Measurements from ENCODE around the gene DDRGK1.

Gene DDRGK1

DNA sequence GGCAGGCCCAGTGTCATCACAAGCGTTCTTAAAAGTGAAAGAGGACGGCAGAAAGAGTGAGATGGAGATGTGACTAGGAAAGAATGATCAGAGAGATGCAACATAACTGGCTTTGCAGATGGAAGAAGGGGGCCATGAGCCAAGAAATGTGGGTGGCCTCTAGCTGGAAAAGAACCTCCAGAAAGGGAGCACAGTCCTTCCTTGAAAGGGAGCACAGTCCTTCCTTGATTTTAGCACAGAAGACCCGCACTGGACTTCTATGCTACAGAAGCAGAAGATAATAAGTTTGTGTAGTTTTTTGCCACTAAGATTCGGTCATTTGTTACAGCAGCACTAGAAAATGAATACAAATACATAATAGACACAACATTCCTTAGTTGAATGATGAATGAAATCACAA lies 24.2 kb downstream of the DDRGK1 start:
- DNase-seq = no peak

DNA sequence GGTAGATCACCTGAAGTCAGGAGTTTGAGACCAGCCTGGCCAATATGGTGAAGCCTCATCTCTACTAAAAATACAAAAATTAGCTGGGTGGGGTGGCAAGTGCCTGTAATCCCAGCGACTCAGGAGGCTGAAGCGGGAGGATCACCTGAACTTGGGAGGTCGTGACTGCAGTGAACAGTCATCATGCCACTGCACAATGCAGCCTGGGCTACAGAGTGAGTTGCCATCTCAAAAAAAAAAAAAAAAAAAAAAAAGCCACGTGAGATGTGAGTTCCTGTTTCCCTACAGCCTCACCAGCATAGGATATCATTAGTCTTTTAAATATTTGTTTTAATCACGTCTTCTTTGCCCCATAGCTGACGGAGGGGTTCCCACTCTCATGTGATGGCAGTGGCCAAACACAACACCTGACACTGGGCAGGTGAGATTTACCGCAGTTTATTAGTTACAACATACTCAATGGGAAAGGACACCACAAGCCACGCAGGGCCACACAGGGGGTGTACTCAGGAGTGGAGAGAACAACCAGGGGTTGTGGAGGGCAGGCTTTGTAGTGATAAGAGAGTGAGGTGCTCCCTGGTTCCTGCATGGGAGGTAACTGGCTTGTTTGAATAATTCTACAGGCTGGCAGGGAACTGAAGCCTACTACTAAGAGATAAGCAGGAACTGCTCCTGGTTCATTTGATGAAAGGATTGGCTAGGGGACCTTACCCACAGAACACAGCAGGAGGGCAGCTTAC lies 26.6 kb downstream of the DDRGK1 start:
- no peak for DNase-seq

DNA sequence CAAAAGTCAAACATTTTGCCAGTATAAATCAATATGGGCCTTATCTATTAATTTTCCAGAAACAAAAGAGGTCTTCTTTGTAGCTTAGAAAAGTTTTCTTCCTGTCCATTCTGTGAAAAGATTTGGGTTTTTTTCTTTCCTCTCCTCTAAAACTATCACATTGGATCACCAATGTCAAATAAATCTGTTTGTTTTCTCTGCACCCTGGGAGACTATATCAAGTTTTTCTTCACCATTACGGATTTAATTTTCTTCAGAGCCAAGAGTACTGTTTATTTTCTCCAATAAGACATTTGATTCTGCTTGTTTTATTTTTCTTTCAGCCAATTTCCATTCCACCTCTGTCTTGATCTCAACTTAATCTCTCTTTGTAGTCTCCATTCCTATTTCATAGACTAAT lies 29.2 kb downstream of the DDRGK1 start:
- no peak for DNase-seq

DNA sequence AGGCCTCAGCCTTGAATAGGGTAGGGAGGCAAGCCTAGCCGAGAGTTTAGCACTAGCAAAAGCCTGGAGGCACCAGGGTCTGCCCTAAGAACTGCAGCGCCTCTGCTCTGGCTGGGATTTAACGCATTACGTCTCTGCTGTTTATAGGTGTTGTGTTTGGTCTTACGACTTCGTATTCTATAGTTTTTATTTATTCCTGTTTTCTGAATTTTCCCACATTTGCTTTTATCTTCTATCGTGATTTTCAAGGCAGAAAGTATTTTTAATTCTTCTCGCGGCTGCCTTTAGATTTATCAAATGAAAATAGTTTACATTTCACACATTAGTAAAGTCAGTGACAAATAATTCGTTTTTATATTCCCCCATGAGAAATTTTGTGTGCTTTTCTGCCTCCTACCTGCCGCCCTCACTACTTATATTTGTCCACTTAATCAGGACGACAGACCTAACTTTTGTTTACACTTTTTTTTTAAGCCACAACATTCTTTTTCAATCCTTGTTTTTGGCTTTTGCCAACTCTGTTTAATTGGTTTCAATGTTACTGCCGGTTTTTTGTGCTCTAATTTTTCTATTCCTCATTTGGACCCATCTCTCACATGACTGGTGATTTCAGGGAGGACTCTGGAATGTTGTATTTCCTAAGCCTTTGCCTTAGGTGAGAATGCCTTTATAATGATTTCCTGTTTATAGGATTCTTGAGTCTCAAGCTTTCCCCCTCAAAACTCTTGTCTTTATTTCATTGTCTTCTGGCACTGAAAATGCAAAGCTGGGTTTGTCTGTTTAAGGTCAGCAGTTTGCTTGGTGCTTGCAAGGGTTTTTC lies 29.8 kb downstream of the DDRGK1 start:
- DNase-seq = no peak

DNA sequence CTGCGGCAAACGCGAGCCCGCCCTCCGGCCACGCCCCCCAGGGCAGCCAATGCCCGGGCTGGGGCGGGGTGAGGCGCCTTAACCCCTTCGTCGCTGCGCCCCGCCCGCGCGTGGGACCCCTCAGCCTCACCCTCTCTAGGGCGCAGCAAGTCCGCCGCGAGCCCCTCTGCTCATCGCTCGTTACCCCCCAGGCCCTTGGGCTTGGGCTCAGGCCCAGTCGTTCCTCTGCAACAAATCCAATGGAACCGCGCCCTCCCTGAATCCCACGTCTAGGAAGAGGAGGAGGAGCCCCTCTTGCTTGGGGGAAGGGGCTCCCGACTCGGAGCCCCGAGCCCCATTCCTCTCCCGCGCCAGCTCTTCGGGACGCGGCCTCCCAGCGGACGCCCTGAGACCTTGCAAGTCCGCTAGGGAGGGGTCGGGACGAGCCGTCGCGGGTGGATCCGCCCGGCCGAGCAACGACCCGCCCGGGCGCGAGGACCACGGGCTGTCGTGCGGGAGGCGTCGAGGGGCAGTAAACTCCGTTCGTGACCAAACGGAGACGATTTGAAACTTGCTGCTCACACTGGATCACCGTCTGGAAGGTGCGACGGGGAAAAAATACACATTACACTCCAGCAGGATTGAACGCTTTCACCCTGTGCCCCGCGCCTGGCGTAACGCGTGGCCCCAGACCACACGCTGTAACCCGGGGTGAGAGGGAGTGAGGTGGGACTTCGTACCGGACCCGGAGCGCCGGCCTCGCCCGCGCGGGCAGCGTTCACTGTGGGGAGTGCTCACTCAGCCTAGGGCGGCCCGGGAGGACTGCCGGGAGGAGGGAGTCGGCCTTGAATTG lies 30.7 kb downstream of the DDRGK1 start:
- peak; percentile 62 for DNase-seq

DNA sequence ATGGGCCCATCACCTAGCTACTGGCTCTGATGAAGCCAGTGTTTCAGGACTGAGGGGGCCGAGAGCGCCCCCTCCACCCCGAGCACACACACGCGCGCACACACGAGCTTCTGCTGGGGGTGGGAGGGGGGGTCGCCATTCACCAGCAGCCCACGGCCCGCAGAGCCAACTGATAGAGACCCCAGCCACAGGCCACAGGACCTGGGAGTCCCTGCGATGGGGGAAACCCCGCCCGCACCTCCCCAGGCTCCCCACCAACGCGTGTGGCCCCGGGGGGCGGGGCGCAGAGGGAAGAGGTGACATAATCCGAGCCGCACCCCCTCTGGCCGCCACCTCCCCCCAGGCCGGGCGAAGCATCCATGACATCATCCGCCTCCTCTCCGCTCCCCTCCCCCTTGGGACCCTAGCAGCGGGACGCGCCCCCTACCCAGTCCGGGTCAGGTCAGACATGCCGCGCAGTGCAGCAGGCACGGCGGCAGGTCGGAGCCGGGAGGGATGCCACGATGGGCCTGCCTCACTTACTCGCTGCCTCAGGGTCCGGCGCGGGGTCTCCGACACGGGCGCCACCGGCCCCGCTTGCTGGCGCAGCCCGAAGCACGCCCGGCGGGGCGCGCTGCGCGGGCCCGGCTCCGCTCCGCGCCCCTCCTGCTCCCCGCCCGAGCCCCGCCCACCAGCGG lies 31.4 kb downstream of the DDRGK1 start, which contains the start of gene LZTS3:
LZTS3 (minus strand) TSS at position 617 of the 677 bp plus-strand sequence. CDS start 6,386 bp downstream, outside the sequence.
- peak; percentile 38 for DNase-seq

DNA sequence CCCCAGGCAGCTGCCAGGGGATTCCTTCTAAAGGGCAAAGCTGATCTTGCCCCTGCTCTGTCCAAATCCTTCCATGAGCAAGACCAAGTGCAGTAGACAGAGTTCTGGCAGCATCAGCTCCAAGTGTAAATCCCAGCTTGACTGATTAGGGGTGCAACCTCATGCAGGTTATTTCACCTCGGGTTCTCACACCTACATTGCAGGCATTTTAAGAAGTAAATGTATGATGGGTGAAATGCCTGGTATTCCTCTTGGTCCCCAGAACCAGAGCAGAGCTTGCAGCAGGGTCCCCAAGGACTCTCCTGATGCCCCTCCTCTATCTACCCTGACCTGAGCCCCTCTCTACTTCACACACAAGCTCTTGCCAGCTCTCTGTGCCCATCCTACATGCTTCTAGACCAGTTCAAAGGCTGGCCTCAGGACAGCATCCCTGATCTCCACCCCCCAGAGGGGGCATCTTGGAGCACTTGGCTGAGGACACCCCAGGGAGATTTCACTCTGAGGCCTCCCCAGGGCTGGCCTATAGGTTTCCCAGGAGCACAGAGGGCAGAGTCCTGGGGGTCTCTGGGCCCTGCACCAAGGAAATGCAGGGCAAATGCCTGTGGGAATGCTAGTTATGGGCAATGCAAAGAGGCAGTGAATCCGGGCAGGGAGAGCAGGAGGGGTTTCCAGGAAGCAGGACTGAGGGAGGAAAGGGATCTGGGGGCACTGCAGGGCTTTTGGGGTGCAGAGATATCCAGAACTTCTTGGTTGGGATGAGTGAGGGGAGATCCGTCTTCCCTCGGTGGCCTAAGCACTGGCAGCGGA lies 32.2 kb downstream of the DDRGK1 start:
- no peak for DNase-seq

DNA sequence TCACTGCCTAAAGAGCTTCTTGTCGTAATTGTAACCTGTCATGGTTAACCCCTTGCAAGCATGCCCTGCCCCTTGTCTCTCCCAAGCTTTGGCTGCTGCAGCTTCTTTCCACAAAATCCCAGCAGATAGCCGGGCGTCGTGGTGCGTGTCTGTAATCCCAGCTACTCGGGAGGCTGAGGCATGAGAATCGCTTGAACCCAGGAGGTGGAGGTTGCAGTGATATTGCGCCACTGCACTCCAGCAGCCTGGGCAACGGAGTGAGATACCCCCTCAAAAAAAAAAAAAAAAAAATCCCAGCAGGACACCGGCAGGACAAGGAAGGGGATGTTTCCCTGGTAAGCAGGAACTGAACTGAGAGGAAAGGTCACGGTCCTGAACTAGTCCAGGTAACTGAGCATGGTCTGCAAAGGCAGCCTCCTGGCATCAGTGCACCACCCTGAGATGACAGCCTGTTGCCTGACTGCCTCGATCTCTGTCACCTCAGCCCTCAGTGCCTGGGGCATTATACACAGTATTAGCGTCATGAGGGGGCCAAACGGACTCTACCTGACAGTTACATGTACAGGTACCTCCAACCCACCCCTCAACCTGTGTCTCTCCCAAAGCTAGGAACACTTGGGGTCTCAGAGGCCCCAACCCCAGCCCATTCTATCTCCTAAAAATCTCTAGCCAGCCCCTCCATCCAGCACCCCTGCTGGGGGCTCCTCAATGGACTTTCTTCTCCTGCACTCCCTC lies 32.9 kb downstream of the DDRGK1 start:
- no peak for DNase-seq

DNA sequence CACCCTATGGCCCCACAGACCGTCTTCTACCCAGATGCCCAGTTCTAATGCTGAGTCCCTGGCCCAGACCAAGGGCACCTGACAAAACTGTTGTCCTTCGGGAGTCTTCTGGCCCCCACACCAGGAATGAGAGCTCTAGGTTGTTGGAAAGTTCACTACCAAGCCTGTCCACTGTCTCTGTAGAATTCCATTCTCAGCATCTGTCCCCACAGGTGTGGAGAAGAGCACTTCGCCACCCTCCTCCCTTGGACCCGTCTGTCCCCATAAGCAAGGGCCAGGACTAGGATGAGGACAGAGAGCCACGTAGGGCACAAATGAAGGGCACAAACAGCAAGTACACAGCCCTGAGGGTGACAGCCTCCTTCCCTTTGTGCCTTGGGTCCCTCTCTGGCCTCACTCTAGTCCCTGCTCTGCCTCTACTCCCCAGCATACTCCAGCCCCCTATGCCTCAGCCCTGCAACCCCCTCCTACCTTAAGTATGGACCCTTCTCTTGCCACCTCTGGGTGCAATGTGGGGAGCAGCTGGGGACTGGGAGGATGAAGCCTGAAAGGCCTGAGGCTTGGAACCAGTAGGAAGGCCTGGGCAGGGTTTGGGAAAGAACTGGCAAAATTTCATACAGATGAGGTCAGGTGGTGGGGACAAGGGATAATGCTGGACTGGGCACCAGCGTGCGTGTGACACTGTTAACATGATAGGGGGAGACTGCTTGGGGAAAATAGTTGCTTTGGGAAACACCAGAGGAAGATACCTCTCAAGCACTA lies 35.5 kb downstream of the DDRGK1 start:
- no peak for DNase-seq

DNA sequence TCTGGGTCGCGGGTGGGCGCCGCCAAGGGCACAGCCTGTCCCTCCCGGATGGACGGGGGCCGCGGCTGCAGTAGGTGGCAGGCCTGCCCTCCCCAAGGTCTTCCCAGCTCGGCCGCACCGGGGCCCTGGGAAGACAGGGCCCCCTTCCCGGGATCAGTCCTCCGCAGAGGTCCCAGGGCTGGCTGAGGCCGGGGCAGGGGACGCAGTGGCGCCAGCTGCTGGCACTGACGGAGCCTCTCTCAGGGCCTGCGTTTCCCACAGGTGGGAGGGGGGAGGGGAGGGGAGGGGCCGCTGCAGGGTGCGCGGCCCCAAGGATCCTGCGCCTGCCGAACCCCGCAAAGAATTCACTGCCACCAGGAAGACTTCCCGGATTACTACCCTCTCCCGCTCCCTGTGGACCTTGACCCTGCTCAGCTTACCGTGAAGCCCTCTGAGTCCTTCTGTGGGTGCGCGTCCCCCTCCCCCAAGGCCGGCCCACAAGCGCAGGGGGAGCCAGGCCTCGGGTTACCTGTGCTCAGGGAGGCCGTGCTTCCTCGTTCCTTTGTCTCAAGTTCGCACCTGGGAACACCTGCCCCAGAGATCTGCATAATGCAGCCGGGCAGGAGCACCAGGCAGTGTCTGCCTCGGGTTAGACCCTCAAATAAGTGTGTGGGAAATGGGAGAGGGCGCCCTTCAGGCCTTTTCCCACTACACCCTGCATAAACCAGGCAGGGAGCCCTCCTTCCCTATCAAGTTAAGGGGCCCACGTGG lies 36.2 kb downstream of the DDRGK1 start:
- DNase-seq = no peak

DNA sequence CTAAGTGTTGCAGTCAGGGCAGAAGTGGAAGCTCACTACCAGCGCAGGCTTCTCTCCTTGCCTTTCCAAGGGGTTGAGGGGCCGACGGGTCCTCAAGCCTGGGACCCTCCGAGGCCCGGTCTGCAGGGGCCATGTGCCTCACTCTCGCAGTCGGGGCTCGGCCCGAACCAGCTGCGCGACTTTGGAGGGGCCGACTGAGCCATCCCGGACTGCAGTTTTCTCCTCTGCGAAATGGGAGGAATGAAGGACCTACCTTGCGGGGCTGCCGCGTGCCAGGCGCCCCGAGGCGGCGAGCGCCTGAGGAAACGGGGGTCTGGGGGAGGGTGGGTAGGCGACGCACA lies 36.8 kb downstream of the DDRGK1 start:
- no peak for DNase-seq

DNA sequence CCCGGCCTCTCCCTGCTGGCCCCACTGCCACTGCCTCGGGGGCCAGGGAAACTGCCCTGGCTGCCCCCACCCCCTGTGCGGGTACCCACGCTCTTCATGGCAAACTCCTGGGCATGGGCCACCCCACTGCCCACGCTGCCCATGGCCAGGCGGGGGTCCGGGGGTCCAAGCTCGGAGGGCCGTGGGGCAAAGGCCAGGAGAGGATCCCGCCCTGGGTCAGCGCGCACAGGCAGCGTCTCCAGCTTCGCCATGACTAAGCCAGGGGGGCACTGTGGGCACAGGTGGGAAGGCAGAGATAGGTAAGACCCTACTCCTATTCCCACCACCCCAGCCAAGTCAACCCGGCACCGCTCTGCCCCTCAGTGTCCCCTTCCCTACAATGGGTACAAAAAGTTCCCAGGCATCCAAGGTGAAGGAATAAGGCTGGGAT lies 37.6 kb downstream of the DDRGK1 start:
- DNase-seq = no peak

DNA sequence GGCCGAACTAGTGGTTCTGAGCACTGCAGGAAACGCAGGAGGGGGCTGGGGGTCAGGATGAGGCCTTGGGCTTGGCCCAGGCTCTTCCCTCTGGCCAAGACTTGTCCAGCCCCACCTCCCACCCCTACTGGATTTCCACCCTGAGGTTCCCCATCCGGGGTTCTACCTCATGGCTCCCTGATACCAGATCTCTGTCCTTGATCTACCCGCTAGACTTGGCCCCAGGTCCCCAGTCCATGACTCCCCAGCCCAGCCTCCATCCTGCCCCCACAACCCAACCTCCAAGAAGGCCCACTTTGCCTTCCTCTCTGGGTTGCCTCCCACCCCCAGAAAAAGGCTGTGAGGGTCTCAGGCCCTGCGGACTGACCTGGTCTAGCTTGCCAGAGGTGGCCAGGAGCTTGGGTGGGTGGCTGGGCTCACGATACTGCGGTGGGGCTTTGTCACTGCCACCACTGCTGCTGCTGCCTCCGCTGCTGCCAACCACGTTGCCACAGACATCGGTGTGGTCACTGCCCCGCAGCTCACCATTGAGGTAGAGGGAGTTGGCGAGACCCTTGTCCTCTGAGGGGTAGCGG lies 38.1 kb downstream of the DDRGK1 start:
- DNase-seq = no peak

DNA sequence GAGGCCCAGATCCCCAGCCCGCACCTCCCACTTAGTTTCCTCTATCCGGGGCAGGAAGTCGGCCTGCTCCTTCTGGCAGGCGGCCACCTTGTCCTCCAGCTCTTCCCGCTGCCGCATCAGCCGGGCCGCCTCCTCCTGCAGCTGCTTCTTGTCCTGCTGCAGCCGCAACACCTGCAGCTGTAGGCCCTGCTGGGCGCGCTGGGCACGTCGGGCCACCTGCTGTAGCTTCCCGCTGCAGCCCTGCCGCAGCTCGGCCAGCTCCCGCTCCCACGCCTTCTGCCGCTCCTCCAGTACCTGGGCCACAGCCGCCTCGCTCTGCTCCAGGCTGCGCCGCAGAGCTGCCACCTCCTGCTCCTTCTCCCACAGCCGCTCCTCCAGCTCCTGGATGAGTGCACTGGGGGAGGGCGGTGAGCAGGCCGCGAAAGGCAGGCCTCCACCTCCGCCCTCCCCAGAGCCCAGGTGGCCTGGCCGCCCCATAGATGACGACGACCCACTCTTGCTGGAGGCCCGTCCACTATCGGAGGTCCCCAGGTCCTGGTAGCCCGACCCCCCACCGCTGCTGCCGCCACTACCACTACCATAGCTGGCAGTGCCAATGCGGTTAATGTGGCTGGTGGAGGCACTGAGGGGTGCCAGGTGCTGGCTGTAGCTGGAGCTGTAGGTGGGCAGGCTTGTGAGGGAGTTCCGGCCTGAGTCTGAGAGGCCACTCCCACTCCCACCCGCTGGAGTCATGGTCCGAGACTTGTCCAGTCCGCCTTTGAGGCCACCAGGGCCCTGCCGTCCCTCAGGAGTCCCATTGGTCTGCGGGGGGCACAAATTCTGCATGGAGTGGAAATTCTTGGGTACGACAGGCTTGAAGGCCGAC lies 38.8 kb downstream of the DDRGK1 start:
- peak; percentile 76 for DNase-seq

DNA sequence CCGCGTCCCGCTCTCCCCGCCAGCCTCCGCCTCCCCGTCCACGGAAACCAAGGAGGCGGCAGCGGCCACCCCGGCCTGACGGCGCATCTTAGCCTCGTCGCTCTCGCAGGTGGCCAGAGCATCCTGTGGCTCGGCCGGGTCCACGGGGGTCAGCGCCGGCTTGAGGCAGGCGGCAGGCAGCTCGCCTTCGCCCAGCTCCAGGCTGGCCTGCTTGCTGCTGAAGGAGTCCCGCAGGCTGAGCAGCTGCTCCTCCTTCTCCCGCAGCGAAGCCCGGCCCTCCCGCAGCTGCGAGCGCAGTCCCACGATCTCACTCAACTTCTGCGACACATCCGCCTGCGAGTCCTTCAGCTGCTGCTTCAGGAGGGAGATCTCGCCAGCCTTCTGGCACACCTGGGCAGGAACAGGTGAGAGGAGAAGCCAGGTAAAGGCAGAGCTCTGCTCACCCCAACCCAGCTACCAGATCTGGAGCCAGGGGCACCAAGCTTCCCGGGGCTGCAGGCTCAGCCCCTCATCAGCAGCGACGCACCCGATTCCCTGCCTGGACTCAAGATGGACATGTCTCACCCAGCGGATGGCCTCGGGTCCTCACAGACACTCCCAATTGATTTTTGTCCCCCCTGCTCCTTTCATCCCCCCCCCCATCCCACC lies 39.6 kb downstream of the DDRGK1 start:
- DNase-seq = peak; percentile 29

DNA sequence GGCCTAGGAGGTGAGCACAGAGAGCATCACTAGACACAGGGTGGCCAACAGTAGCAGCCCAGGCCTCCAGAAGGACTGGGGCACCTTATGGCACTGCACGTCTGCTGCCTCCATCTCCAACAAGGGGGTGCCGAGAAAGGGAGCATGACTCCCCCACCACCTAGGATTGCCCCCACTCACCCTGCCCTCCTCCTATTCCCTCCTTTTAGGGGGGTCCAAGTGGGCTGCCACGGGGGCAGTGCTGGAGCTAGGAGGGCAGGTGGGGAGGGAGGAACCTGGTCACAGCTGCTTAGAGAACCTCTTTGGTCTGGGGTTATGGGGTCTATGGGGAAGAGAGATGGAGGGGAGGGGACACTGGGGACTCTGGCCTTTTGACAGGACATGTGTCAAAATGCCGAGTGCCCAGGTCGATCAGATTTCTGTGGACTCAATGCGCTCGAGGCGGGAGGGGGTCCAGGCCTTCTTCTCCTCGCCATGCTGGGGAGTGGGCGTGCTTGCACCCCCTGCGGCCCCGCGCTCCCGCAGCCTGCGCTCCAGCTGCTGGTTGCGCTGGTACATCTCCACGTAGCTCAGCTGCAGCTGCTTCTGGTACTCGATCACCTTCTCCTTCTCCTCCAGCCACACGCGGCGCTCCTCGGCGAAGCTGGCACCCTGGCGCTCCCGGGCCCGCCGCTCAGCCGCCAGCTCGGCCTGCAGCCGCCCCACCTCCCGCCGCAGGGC lies 40.3 kb downstream of the DDRGK1 start:
- no peak for DNase-seq

Measured in DMS79 (cell line).